ENCODE results near the gene TMEM44. TPM values are rescaled to one million over a fixed set of nuclear protein-coding genes. Genes with fewer than 3 reads are reported as not detected.

TMEM44 gene
- total and polyA plus RNA-seq, 2 of the 4 experiments (the other 2 are of a cell fraction) = 9.7 to 24.2 TPM

- no peak overlapping the region for H3K14ac ChIP-seq (replicated peaks; ENCODE audit: low read depth, low read length)
- peaks cover 3% of the 10 kb centered on the region; the same call in 1 of the 2 replicates for H4K20me1 ChIP-seq (ENCODE audit: insufficient read depth, low read length)
- BruUV-seq (replicated peaks) = no TSS peak
- ChIA-PET POLR2A (ENCODE audit: unreplicated experiment) (no interaction called here), CTCF (interaction anchor here (1.4 kb wide), 1 partner anchor 29 kb away, joined by 3 read pairs; the partner anchor contains the start of gene LSG1)
- WGBS, 2 experiments (ENCODE audit: extremely low coverage in 2 of 2, insufficient read length in 1 of 2) = no CpG with 5 or more reads among the region's 2 CpGs
- H3K18ac ChIP-seq (ENCODE audit: low read depth, low read length) = no peak overlapping the region
- H3K23ac ChIP-seq (ENCODE audit: low read depth, low read length) = no peak overlapping the region
- no peak overlapping the region for H2BK120ac ChIP-seq (ENCODE audit: low read depth, low read length)
- no peak overlapping the region for H3K27ac ChIP-seq (ENCODE audit: insufficient read depth, low read length)
- no peak overlapping the region for H4K8ac ChIP-seq (ENCODE audit: low read depth in 2 of 2, low read length in 2 of 2)
- dilution Hi-C loops (cut with HindIII; ENCODE audit: low sequenced_read_pairs, unreplicated experiment) (no loop called here), intact Hi-C loops (cut with micrococcal nuclease) (no loop called here), in situ Hi-C loops (cut with MboI; ENCODE audit: low sequenced_read_pairs) (no loop called here)
- ATAC-seq (ENCODE audit: low read depth) = no peak
- H2AK9ac ChIP-seq (replicated peaks; ENCODE audit: low read depth, low read length, poor library complexity) = no peak overlapping the region
- peaks cover 24% of the 10 kb centered on the region for H3K36me3 ChIP-seq (ENCODE audit: control insufficient read depth, insufficient read depth, low read length)
- H4K91ac ChIP-seq (ENCODE audit: insufficient read depth, low read depth, low read length) = no peak overlapping the region
- no peak overlapping the region for H3K56ac ChIP-seq (ENCODE audit: extremely low read depth, insufficient read depth, low read length)
- TF ChIP-seq NFE2L2 (IDR thresholded peaks at IDR 0.05; ENCODE audit: low read depth, low read length) (no peak), ELK1 (IDR thresholded peaks at IDR 0.05; ENCODE audit: borderline replicate concordance, low read depth, low read length) (no peak), MAFK (IDR thresholded peaks at IDR 0.05; ENCODE audit: low read depth, low read length) (no peak), SMC3 (IDR thresholded peaks at IDR 0.05; ENCODE audit: low read depth, low read length) (no peak), CEBPB (IDR thresholded peaks at IDR 0.05; ENCODE audit: low read depth, low read length) (no peak), MAZ (IDR thresholded peaks at IDR 0.05; ENCODE audit: borderline replicate concordance, low read depth, low read length) (no peak), CHD1 (IDR thresholded peaks at IDR 0.05; ENCODE audit: low read depth, low read length) (no peak), RCOR1 (IDR thresholded peaks at IDR 0.05; ENCODE audit: insufficient replicate concordance, low read length) (no peak)
- TF ChIP-seq, protein P1, sequence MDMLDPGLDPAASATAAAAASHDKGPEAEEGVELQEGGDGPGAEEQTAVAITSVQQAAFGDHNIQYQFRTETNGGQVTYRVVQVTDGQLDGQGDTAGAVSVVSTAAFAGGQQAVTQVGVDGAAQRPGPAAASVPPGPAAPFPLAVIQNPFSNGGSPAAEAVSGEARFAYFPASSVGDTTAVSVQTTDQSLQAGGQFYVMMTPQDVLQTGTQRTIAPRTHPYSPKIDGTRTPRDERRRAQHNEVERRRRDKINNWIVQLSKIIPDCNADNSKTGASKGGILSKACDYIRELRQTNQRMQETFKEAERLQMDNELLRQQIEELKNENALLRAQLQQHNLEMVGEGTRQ (IDR thresholded peaks at IDR 0.05; ENCODE audit: low read depth, low read length) = no peak
- no peak overlapping the region for H4K5ac ChIP-seq (ENCODE audit: low read depth, low read length)
- H2BK20ac ChIP-seq (ENCODE audit: low read depth, low read length) = no peak overlapping the region
- no peak overlapping the region for H3K4me2 ChIP-seq (ENCODE audit: low read depth, low read length)
- no peaks in the 10 kb centered on the region for H3K27me3 ChIP-seq (ENCODE audit: control insufficient read depth, insufficient read depth, low read length)
- H3K4me1 ChIP-seq (ENCODE audit: control insufficient read depth, insufficient read depth, low read length) = peaks cover 6% of the 10 kb centered on the region
- no peak overlapping the region for H3K9ac ChIP-seq (ENCODE audit: low read depth, low read length)
- no peak overlapping the region for H2AFZ ChIP-seq (replicated peaks; ENCODE audit: low read length, poor library complexity)
- no peak overlapping the region for H3K4me3 ChIP-seq (ENCODE audit: insufficient read depth, low read depth, low read length)
- no peak for DNase-seq
- H2BK15ac ChIP-seq (ENCODE audit: low read depth, low read length) = no peak overlapping the region
- H2AK5ac ChIP-seq (ENCODE audit: low read depth, low read length) = no peak overlapping the region
- H3K9me1 ChIP-seq (ENCODE audit: insufficient read depth, low read length) = peaks cover 14% of the 10 kb centered on the region
- H2BK5ac ChIP-seq (ENCODE audit: low read depth, low read length, poor library complexity, severe bottlenecking) = no peak overlapping the region
- H3K9me3 ChIP-seq (ENCODE audit: control insufficient read depth, insufficient read depth, low read length) = no peaks in the 10 kb centered on the region
- no peak overlapping the region for H3K4ac ChIP-seq (ENCODE audit: low read depth, low read length)
- peaks cover 7 to 18% of the 10 kb centered on the region in 2 experiments for H3K79me1 ChIP-seq (ENCODE audit: low read depth in 1 of 2, low read length in 2 of 2)
Observed at GRCh38 chr3:194642769-194643168, 9.6 kb upstream of the TMEM44 start.
